OCI-LY7 (cell line): ENCODE data around the gene ALOXE3. TPM values are rescaled to one million over a fixed set of nuclear protein-coding genes. Genes with fewer than 3 reads are reported as not detected.

Experiments used
- BruUV-seq: library from RNA; stranded (reverse); fragments of 400-500 nt; replicated peaks from 2 replicates; lab custom pipeline; 2021; lab: Mats Ljungman, UMichigan
- CTCF ChIA-PET: fragments of 300-600 bp; sonication (Branson Sonifier 250); formaldehyde crosslinking; loops from one replicate; lab custom pipeline; 2022; ENCODE audit warnings: antibody characterized with exemption; ENCODE audit not compliant: unreplicated experiment; lab: Charles Lee
- POLR2A ChIA-PET: fragments of 300-600 bp; sonication (Branson Sonifier 250); formaldehyde crosslinking; loops from one replicate; lab custom pipeline; 2022; ENCODE audit warnings: antibody characterized with exemption; lab: Charles Lee
- DNase-seq: peaks from one replicate; pipeline ENCODE4 v3.0.0-alpha.2; 2015; ENCODE audit warnings: low spot score
- H2AFZ ChIP-seq: fragments of 200-600 bp; sonication (generic), shearing (Covaris generic); 2 replicates; pipeline ENCODE4 v1.6.1; 2014; ENCODE audit warnings: mild to moderate bottlenecking, antibody characterized with exemption, low read length, moderate library complexity
- H3K27ac ChIP-seq: fragments of 200-600 bp; sonication (generic); 2 replicates; pipeline ENCODE4 v1.5.1; 2014; ENCODE audit warnings: mixed run types, low read depth, mild to moderate bottlenecking, moderate library complexity, low read length, inconsistent platforms; ENCODE audit not compliant: poor library complexity, severe bottlenecking
- H3K36me3 ChIP-seq: fragments of 200-600 bp; sonication (generic); 2 replicates; pipeline ENCODE4 v1.6.1; 2014; ENCODE audit warnings: mild to moderate bottlenecking, antibody characterized with exemption, low read length, moderate library complexity, mixed read lengths; ENCODE audit not compliant: insufficient read depth
- H3K4me1 ChIP-seq: fragments of 200-600 bp; sonication (generic); 2 replicates; pipeline ENCODE4 v1.5.1; 2014; ENCODE audit warnings: mild to moderate bottlenecking, low read length; ENCODE audit not compliant: insufficient read depth, poor library complexity, severe bottlenecking
- H3K4me2 ChIP-seq: fragments of 200-600 bp; sonication (generic); 2 replicates; pipeline ENCODE4 v1.6.1; 2014; ENCODE audit warnings: mild to moderate bottlenecking, low read length
- H3K4me3 ChIP-seq: fragments of 200-600 bp; sonication (generic); 2 replicates; pipeline ENCODE4 v1.5.1; 2014; ENCODE audit warnings: mild to moderate bottlenecking, low read depth, low read length; ENCODE audit not compliant: poor library complexity, severe bottlenecking
- H3K79me2 ChIP-seq: fragments of 200-600 bp; sonication (generic); 2 replicates; pipeline ENCODE4 v1.6.1; 2016; ENCODE audit warnings: low read depth, mild to moderate bottlenecking, low read length, moderate library complexity, mixed read lengths; ENCODE audit not compliant: insufficient read depth
- H3K9me2 ChIP-seq: fragments of 200-600 bp; sonication (generic); 2 replicates; pipeline ENCODE4 v1.6.1; 2016; ENCODE audit warnings: mild to moderate bottlenecking, low read length, mixed read lengths; ENCODE audit not compliant: insufficient read depth
- H3K9me3 ChIP-seq: fragments of 200-600 bp; sonication (generic); 2 replicates; pipeline ENCODE4 v1.6.1; 2014; ENCODE audit warnings: mild to moderate bottlenecking, mixed run types, low read length, mixed read lengths
- H4K20me1 ChIP-seq: fragments of 200-600 bp; sonication (generic); 2 replicates; pipeline ENCODE4 v1.6.1; 2014; ENCODE audit warnings: mild to moderate bottlenecking, antibody characterized with exemption, low read length, moderate library complexity, mixed read lengths; ENCODE audit not compliant: insufficient read depth
- CTCF ChIP-seq: fragments of 200-600 bp; sonication (generic); conservative IDR thresholded peaks from 2 replicates; pipeline ENCODE4 v1.5.1; 2014; ENCODE audit warnings: mild to moderate bottlenecking, antibody characterized with exemption, low read length, moderate library complexity, mixed read lengths
- EZH2phosphoT487 ChIP-seq: fragments of 200-600 bp; sonication (generic); IDR thresholded peaks from 2 replicates; pipeline ENCODE4 v1.6.1; 2018; ENCODE audit warnings: low read depth, borderline replicate concordance, mild to moderate bottlenecking, mixed run types, antibody characterized with exemption, low read length, moderate library complexity, mixed read lengths
- intact Hi-C: fragments of 100-400 bp; cut with micrococcal nuclease; formaldehyde crosslinking; loops from one replicate; pipeline ENCODE4 v1.10.0; 2022; ENCODE audit not compliant: unreplicated experiment
- total RNA-seq, 2 experiments: library from RNA; depleted of rRNA in 1 of 2; stranded (reverse); fragments of >200 nt in 1 of 2; shearing (Covaris generic) in 1 of 2; gene quantifications; 2 replicates each; pipeline ENCODE4 v1.2.3, GENCODE V29; 2014 to 2022

Gene ALOXE3
- total RNA-seq, 2 experiments from 2014 or later = 0.10 TPM; not detected in 1

GRCh38 chr17:8117367-8117979 is 841 bp downstream of the ALOXE3 start:
- Histone ChIP-seq H3K79me2 (no peaks in the 10 kb centered on the region), H3K9me2 (no peaks in the 10 kb centered on the region), H3K4me1 (peaks cover 25% of the 10 kb centered on the region), H2AFZ (no peak overlapping the region), H4K20me1 (no peaks in the 10 kb centered on the region), H3K27ac (no peak overlapping the region), H3K36me3 (no peaks in the 10 kb centered on the region), H3K4me2 (peak overlapping the region; percentile 98), H3K9me3 (no peaks in the 10 kb centered on the region), H3K4me3 (peak overlapping the region; percentile 79)
- DNase-seq = no peak
- BruUV-seq = no TSS peak
- ChIA-PET CTCF (no interaction called here), POLR2A (interaction anchor here (0.6 kb wide), 1 partner anchor 19 kb away, joined by 6 read pairs; no protein-coding TSS in a partner anchor)
- intact Hi-C loops = loop anchor here (5.0 kb wide), 1 partner anchor 230 kb away; the partner anchor contains the start of gene CHD3
- TF ChIP-seq CTCF (no peak), EZH2phosphoT487 (no peak)

- Histone ChIP-seq H2AFZ (no peak overlapping the region), H3K4me1 (peaks cover 21% of the 10 kb centered on the region), H3K9me3 (no peaks in the 10 kb centered on the region), H3K4me2 (no peak overlapping the region), H3K79me2 (no peaks in the 10 kb centered on the region), H3K27ac (no peak overlapping the region), H3K36me3 (no peaks in the 10 kb centered on the region), H3K4me3 (no peak overlapping the region), H3K9me2 (no peaks in the 10 kb centered on the region), H4K20me1 (no peaks in the 10 kb centered on the region)
- no peak for DNase-seq
- POLR2A ChIA-PET = interaction anchor here (0.6 to 0.7 kb wide), 2 partner anchors 18 to 47 kb away, joined by 3 to 6 read pairs; no protein-coding TSS in a partner anchor
- TF ChIP-seq EZH2phosphoT487 (no peak), CTCF (no peak)
- intact Hi-C loops = loop anchor here (5.0 kb wide), 1 partner anchor 229 kb away; the partner anchor contains the start of gene CHD3
- no TSS peak for BruUV-seq
- CTCF ChIA-PET = interaction anchor here (1.2 kb wide), 1 partner anchor 43 kb away, joined by 4 read pairs; no protein-coding TSS in a partner anchor
Observed at GRCh38 chr17:8116776-8117175, 1.5 kb downstream of the ALOXE3 start.

- no TSS peak for BruUV-seq
- Histone ChIP-seq H4K20me1 (no peaks in the 10 kb centered on the region), H3K9me2 (no peaks in the 10 kb centered on the region), H3K4me1 (peaks cover 11% of the 10 kb centered on the region), H3K79me2 (no peaks in the 10 kb centered on the region), H3K4me3 (no peak overlapping the region), H3K36me3 (no peaks in the 10 kb centered on the region), H2AFZ (no peak overlapping the region), H3K4me2 (no peak overlapping the region), H3K27ac (no peak overlapping the region), H3K9me3 (no peaks in the 10 kb centered on the region)
- TF ChIP-seq EZH2phosphoT487 = no peak
- POLR2A ChIA-PET = interaction anchor here (1.4 kb wide), 1 partner anchor 20 kb away, joined by 6 read pairs; no protein-coding TSS in a partner anchor
- intact Hi-C loops = loop anchor here (1.0 to 2.0 kb wide), 3 partner anchors 16 to 51 kb away; no protein-coding TSS in a partner anchor
- CTCF ChIA-PET = interaction anchor here (0.8 to 2.4 kb wide), 4 partner anchors 8 to 53 kb away, joined by 3 to 7 read pairs (median 6); no protein-coding TSS in a partner anchor
- no peak for DNase-seq
Observed at GRCh38 chr17:8110907-8111306, 7.4 kb downstream of the ALOXE3 start.
